Panc1 (cell line): ENCODE results near the gene SPSB1. TPM values are rescaled to one million over a fixed set of nuclear protein-coding genes. Genes with fewer than 3 reads are reported as not detected.

ENCODE experiments used
- ATAC-seq: fragments of 200-7000 bp; cut with Tn5 transposase; 2 replicates; pipeline ENCODE4 v1.9.1; 2020; ENCODE audit warnings: mild to moderate bottlenecking, moderate library complexity
- BruUV-seq: library from RNA; stranded (reverse); fragments of 400-500 nt; replicated peaks from 2 replicates; lab custom pipeline; 2021; lab: Mats Ljungman, UMichigan
- CTCF ChIA-PET: fragments of 300-600 bp; sonication (Branson Sonifier 250); formaldehyde crosslinking; loops from one replicate; lab custom pipeline; 2022; ENCODE audit warnings: antibody characterized with exemption; lab: Charles Lee
- POLR2A ChIA-PET: fragments of 300-600 bp; sonication (Branson Sonifier 250); formaldehyde crosslinking; loops from one replicate; lab custom pipeline; 2022; ENCODE audit warnings: antibody characterized with exemption; lab: Charles Lee
- DNase-seq: peaks from one replicate; pipeline ENCODE4 v3.0.0-alpha.2; 2010; ENCODE audit warnings: low read depth, low spot score
- H3K27ac ChIP-seq: 2 replicates; pipeline ENCODE4 v1.5.1; 2011; ENCODE audit warnings: mild to moderate bottlenecking, low read length, inconsistent platforms
- H3K27me3 ChIP-seq: fragments of 200-500 bp; sonication (Bioruptor generic); 2 replicates; pipeline ENCODE4 v1.6.0; 2014; ENCODE audit warnings: low read length, inconsistent platforms; ENCODE audit not compliant: control insufficient read depth, insufficient read depth
- H3K36me3 ChIP-seq: fragments of 200-500 bp; sonication (Bioruptor generic); 2 replicates; pipeline ENCODE4 v1.5.1; 2014; ENCODE audit warnings: inconsistent platforms, mild to moderate bottlenecking, low read length, moderate library complexity; ENCODE audit not compliant: control insufficient read depth, insufficient read depth
- H3K4me1 ChIP-seq: 2 replicates; pipeline ENCODE4 v1.5.1; 2011; ENCODE audit warnings: inconsistent platforms, mild to moderate bottlenecking, low read length, moderate library complexity; ENCODE audit not compliant: control insufficient read depth, insufficient read depth
- H3K4me3 ChIP-seq, 2 experiments: 2 replicates each; pipeline ENCODE4 v1.5.1; 2011 to 2012; ENCODE audit warnings: low read depth in 2 of 2, low read length in 2 of 2, mild to moderate bottlenecking in 2 of 2, inconsistent platforms in 1 of 2, moderate library complexity in 1 of 2
- H3K9me3 ChIP-seq: fragments of 200-500 bp; sonication (Bioruptor generic); 2 replicates; pipeline ENCODE4 v1.5.1; 2014; ENCODE audit warnings: low read depth, mild to moderate bottlenecking, inconsistent platforms, low read length, moderate library complexity; ENCODE audit not compliant: control insufficient read depth, insufficient read depth
- POLR2AphosphoS5 ChIP-seq: IDR thresholded peaks from 2 replicates; pipeline ENCODE4 v1.6.1; 2012; ENCODE audit warnings: mild to moderate bottlenecking, low read depth, low read length, moderate library complexity
- REST ChIP-seq, 2 experiments: IDR thresholded peaks; 2 replicates each; pipeline ENCODE4 v1.6.1; 2011 to 2012; ENCODE audit warnings: low read depth in 2 of 2, control low read depth in 1 of 2, low read length in 1 of 2, mild to moderate bottlenecking in 1 of 2, moderate library complexity in 1 of 2; ENCODE audit not compliant: insufficient read depth in 1 of 2
- SIN3A ChIP-seq: IDR thresholded peaks from 2 replicates; pipeline ENCODE4 v1.6.1; 2012; ENCODE audit warnings: low read depth, mild to moderate bottlenecking, low read length, moderate library complexity, borderline replicate concordance; ENCODE audit not compliant: insufficient read depth
- TCF7L2 ChIP-seq: IDR thresholded peaks from 2 replicates; pipeline ENCODE4 v1.6.1; 2011; ENCODE audit warnings: mild to moderate bottlenecking, low read depth, low read length, inconsistent platforms
- in situ Hi-C: cut with HindIII; loops from 2 replicates; pipeline ENCODE4 v1.10.0; 2016; ENCODE audit warnings: low sequenced_read_pairs, low pct_unique_long_range_greater_than_20kb
- intact Hi-C: fragments of 100-400 bp; cut with micrococcal nuclease; formaldehyde crosslinking; loops from one replicate; pipeline ENCODE4 v1.10.0; 2022; ENCODE audit not compliant: unreplicated experiment
- total RNA-seq: library from RNA; stranded (reverse); gene quantifications from one replicate; pipeline ENCODE4 v1.2.1, GENCODE V29; 2021; ENCODE audit not compliant: unreplicated experiment
- TF ChIP-seq, protein P1 (sequence below): fragments of 450-650 bp; IDR thresholded peaks from 2 replicates; pipeline ENCODE4 v1.5.1; 2017; ENCODE audit warnings: mild to moderate bottlenecking

Gene SPSB1
- total RNA-seq, 1 experiment from 2014 or later = 73.7 TPM

- CTCF ChIA-PET = no interaction called here
- Histone ChIP-seq H3K27ac (peak overlapping the region; percentile 96), H3K36me3 (no peaks in the 10 kb centered on the region), H3K4me1 (peaks cover 44% of the 10 kb centered on the region), H3K27me3 (no peaks in the 10 kb centered on the region), H3K9me3 (no peaks in the 10 kb centered on the region), H3K4me3 (no peak overlapping the region)
- POLR2A ChIA-PET = no interaction called here
- intact Hi-C loops = no loop called here
- no peak for DNase-seq
- BruUV-seq = no TSS peak
- TF ChIP-seq SIN3A (no peak), TCF7L2 (no peak), POLR2AphosphoS5 (no peak), REST (IDR thresholded peaks at IDR 0.05; ENCODE audit: insufficient read depth in 1 of 2, low read depth in 2 of 2, low read length in 1 of 2) (no peak)
- TF ChIP-seq, protein P1, sequence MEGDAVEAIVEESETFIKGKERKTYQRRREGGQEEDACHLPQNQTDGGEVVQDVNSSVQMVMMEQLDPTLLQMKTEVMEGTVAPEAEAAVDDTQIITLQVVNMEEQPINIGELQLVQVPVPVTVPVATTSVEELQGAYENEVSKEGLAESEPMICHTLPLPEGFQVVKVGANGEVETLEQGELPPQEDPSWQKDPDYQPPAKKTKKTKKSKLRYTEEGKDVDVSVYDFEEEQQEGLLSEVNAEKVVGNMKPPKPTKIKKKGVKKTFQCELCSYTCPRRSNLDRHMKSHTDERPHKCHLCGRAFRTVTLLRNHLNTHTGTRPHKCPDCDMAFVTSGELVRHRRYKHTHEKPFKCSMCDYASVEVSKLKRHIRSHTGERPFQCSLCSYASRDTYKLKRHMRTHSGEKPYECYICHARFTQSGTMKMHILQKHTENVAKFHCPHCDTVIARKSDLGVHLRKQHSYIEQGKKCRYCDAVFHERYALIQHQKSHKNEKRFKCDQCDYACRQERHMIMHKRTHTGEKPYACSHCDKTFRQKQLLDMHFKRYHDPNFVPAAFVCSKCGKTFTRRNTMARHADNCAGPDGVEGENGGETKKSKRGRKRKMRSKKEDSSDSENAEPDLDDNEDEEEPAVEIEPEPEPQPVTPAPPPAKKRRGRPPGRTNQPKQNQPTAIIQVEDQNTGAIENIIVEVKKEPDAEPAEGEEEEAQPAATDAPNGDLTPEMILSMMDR = no peak
- ATAC-seq = no peak
- in situ Hi-C loops = no loop called here
Observed at GRCh38 chr1:9397997-9398526, 105.4 kb downstream of the SPSB1 start.

DNA sequence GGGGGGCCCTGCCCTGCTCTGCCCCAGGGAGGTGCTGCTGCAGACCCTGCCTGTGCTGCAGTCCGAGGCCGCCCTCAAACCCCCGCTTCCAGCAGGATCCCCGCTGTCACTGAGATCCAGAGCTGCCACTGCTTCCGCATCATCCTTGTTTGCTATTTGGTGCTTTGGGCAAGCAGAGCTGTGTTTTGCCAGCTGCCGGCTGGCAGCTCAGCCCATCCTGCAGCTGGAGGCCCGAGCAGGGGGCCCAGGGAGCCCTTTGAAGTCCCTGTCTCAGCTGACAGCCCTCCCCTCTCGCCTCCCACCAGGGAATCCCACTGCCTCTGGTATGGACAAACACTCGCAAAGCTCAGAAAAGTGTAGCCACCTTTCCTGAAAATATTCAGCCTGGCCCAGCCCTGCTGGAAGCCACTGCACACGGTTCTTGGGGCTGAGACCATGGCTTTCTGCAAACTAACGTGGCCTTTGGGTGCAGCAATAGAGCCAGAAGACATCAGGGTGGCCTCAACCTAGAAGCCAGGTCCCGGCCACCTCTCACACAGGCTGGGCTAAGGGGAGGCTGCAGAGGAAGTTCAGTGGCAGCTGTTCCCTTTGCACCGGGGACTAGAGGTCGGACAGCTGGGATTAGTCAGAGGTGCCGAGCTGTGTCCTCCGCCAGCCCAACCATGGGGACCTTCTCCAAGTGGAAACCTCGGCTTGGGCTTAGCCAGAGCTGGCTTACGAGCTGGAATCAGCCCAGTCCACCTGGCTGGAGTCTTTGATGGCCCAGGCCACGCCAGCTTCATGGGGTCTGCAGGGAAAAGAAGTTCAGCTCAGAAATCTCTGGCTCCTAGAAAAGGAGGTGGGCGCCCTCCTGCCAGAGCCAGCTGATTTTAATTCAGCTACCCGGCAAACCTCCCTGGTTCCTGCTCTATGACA lies 107.1 kb downstream of the SPSB1 start:
- DNase-seq (no peak), ATAC-seq (peak; percentile 68)
- Histone ChIP-seq H3K27me3 (no peaks in the 10 kb centered on the region), H3K27ac (peak overlapping the region; percentile 96), H3K4me3 (peak overlapping the region in 1 of 2 experiments; percentile 19; a peak in 2 of 4 replicates), H3K36me3 (no peaks in the 10 kb centered on the region), H3K4me1 (peaks cover 41% of the 10 kb centered on the region), H3K9me3 (no peaks in the 10 kb centered on the region)
- in situ Hi-C loops (no loop called here), intact Hi-C loops (no loop called here)
- CTCF ChIA-PET = interaction anchor here (0.6 to 1.4 kb wide), 6 partner anchors 9 to 132 kb away, joined by 3 to 7 read pairs (median 4); no protein-coding TSS in a partner anchor
- no TSS peak for BruUV-seq
- POLR2A ChIA-PET = interaction anchor here (0.5 to 1.6 kb wide), 6 partner anchors 10 to 76 kb away, joined by 3 to 9 read pairs (median 5); no protein-coding TSS in a partner anchor
- TF ChIP-seq, protein P1 = no peak
- no peak for TF ChIP-seq REST (IDR thresholded peaks at IDR 0.05; ENCODE audit: insufficient read depth in 1 of 2, low read depth in 2 of 2, low read length in 1 of 2)
- no peak for TF ChIP-seq POLR2AphosphoS5
- no peak for TF ChIP-seq SIN3A
- TF ChIP-seq TCF7L2 = peak; percentile 98
